Mesenchymal stem cell (in vitro differentiated cells and primary cell): ENCODE data around the gene TMEM151A.

ENCODE experiments used
- DNase-seq: peaks from one replicate; pipeline ENCODE4 v3.0.0-alpha.2; 2013
- H2AFZ ChIP-seq: one replicate; pipeline ENCODE4 v1.6.1; 2013; ENCODE audit warnings: low read depth, mild to moderate bottlenecking, control low read depth, inconsistent platforms, low read length, moderate library complexity
- H2AK5ac ChIP-seq: 2 replicates; pipeline ENCODE4 v1.6.1; 2013; ENCODE audit warnings: low read length, moderate library complexity, mild to moderate bottlenecking, inconsistent platforms; ENCODE audit not compliant: severe bottlenecking
- H2BK120ac ChIP-seq: one replicate; pipeline ENCODE4 v1.6.1; 2013; ENCODE audit warnings: low read depth, mild to moderate bottlenecking, inconsistent platforms, low read length, moderate library complexity
- H2BK12ac ChIP-seq, 2 experiments: one replicate each; pipeline ENCODE4 v1.6.1; 2013; ENCODE audit warnings: inconsistent platforms in 2 of 2, low read length in 2 of 2, mild to moderate bottlenecking in 2 of 2, moderate library complexity in 2 of 2, control low read depth in 1 of 2
- H2BK15ac ChIP-seq: one replicate; pipeline ENCODE4 v1.6.1; 2013; ENCODE audit warnings: mild to moderate bottlenecking, low read depth, inconsistent platforms; ENCODE audit not compliant: poor library complexity, severe bottlenecking
- H2BK5ac ChIP-seq: 2 replicates; pipeline ENCODE4 v1.6.1; 2013; ENCODE audit warnings: low read depth, mild to moderate bottlenecking, low read length, control low read depth, inconsistent platforms; ENCODE audit not compliant: poor library complexity, severe bottlenecking
- H3K14ac ChIP-seq, 2 experiments: one replicate each; pipeline ENCODE4 v1.6.1; 2013; ENCODE audit warnings: inconsistent platforms in 2 of 2, low read length in 2 of 2, control low read depth in 1 of 2, mild to moderate bottlenecking in 1 of 2, moderate library complexity in 1 of 2
- H3K18ac ChIP-seq, 2 experiments: one replicate each; pipeline ENCODE4 v1.6.1; 2013; ENCODE audit warnings: inconsistent platforms in 2 of 2, low read length in 2 of 2, control low read depth in 1 of 2, low read depth in 1 of 2, mild to moderate bottlenecking in 1 of 2
- H3K23ac ChIP-seq, 2 experiments: one replicate each; pipeline ENCODE4 v1.6.1; 2013; ENCODE audit warnings: inconsistent platforms in 2 of 2, low read length in 2 of 2, mild to moderate bottlenecking in 2 of 2, moderate library complexity in 2 of 2, control low read depth in 1 of 2
- H3K27ac ChIP-seq: 2 replicates; pipeline ENCODE4 v1.5.1; 2013; ENCODE audit warnings: mild to moderate bottlenecking, moderate library complexity, low read length, control low read depth, inconsistent platforms; ENCODE audit not compliant: poor library complexity, severe bottlenecking
- H3K27me3 ChIP-seq, 2 experiments: 2 replicates each; pipeline versions ENCODE4 v1.6.1 to v1.7.0; 2013; ENCODE audit warnings: low read length in 2 of 2, mild to moderate bottlenecking in 2 of 2, moderate library complexity in 2 of 2, control low read depth in 1 of 2, inconsistent platforms in 1 of 2; ENCODE audit not compliant: control insufficient read depth in 1 of 2, insufficient read depth in 1 of 2
- H3K36me3 ChIP-seq, 2 experiments: 2 replicates each; pipeline versions ENCODE4 v1.6.1 to v1.7.0; 2013; ENCODE audit warnings: low read length in 2 of 2, control low read depth in 1 of 2, inconsistent platforms in 1 of 2, low read depth in 1 of 2, mild to moderate bottlenecking in 1 of 2; ENCODE audit not compliant: insufficient read depth in 2 of 2, control insufficient read depth in 1 of 2
- H3K4ac ChIP-seq, 2 experiments: one replicate each; pipeline ENCODE4 v1.6.1; 2013; ENCODE audit warnings: inconsistent platforms in 2 of 2, low read length in 2 of 2, mild to moderate bottlenecking in 2 of 2, moderate library complexity in 2 of 2, control low read depth in 1 of 2, low read depth in 1 of 2
- H3K4me1 ChIP-seq: 2 replicates; pipeline ENCODE4 v1.6.1; 2013; ENCODE audit warnings: low read depth, low read length, control low read depth; ENCODE audit not compliant: control insufficient read depth, insufficient read depth
- H3K4me2 ChIP-seq: 2 replicates; pipeline ENCODE4 v1.6.1; 2013; ENCODE audit warnings: low read length, mild to moderate bottlenecking, inconsistent platforms; ENCODE audit not compliant: poor library complexity, severe bottlenecking
- H3K4me3 ChIP-seq, 2 experiments: 2 replicates each; pipeline versions ENCODE4 v1.5.1 to v1.7.0; 2013; ENCODE audit warnings: low read length in 2 of 2, mild to moderate bottlenecking in 2 of 2, control low read depth in 1 of 2, low read depth in 1 of 2; ENCODE audit not compliant: insufficient read depth in 1 of 2
- H3K79me1 ChIP-seq: replicated peaks from 2 replicates; pipeline ENCODE4 v1.6.1; 2013; ENCODE audit warnings: mild to moderate bottlenecking, control low read depth, low read length, inconsistent platforms; ENCODE audit not compliant: poor library complexity, severe bottlenecking
- H3K9ac ChIP-seq: 2 replicates; pipeline ENCODE4 v1.7.0; 2013; ENCODE audit warnings: mild to moderate bottlenecking, low read length, moderate library complexity
- H3K9me3 ChIP-seq: 2 replicates; pipeline ENCODE4 v1.7.0; 2013; ENCODE audit warnings: mild to moderate bottlenecking, low read length; ENCODE audit not compliant: control insufficient read depth
- H4K8ac ChIP-seq: one replicate; pipeline ENCODE4 v1.6.1; 2013; ENCODE audit warnings: inconsistent platforms, mild to moderate bottlenecking, low read length, moderate library complexity
- H4K91ac ChIP-seq: one replicate; pipeline ENCODE4 v1.6.1; 2013; ENCODE audit warnings: mild to moderate bottlenecking, low read length, inconsistent platforms
- WGBS: methylation state at CpG from one replicate; pipeline ENCODE4 v1.1.7; 2013; ENCODE audit warnings: mixed read lengths; 5-methylcytosine and 5-hydroxymethylcytosine counted together

Gene TMEM151A

DNA sequence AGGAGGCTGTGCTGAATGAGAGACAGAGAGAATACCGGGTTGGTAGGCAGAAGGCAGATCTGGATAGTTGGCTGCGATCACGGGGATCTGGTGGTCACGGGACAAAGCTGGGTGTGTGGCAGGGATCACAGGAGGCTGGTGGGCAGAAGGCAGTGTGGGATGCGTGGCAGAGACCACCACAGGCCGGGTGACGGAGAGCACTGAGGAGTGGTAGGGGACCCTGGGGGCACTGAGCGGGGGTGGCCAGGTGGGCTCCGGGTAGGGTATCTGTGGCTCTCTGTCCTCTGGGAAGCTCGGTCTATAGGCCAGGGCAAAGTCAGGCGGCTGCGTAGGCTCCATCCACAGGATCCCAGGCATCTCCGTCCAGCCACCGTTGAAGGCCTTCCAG lies 23.8 kb downstream of the TMEM151A start:
- Histone ChIP-seq H3K23ac (no peak overlapping the region), H2BK5ac (no peak overlapping the region), H4K91ac (peak overlapping the region; percentile 67), H2AFZ (no peak overlapping the region), H3K4ac (no peak overlapping the region), H2BK15ac (peak overlapping the region; percentile 71), H3K4me3 (peak overlapping the region in 1 of 2 experiments; percentile 99), H4K8ac (no peak overlapping the region), H2BK12ac (peak overlapping the region; percentile 28 to 91), H3K18ac (peak overlapping the region in 1 of 2 experiments; percentile 55), H3K36me3 (peaks cover 8 to 17% of the 10 kb centered on the region in 2 experiments), H3K9me3 (no peaks in the 10 kb centered on the region), H2BK120ac (no peak overlapping the region), H3K4me1 (peaks cover 51% of the 10 kb centered on the region), H3K14ac (peak overlapping the region in 1 of 2 experiments; percentile 81), H3K27ac (no peak overlapping the region), H3K79me1 (peaks cover 5% of the 10 kb centered on the region), H2AK5ac (no peak overlapping the region), H3K9ac (peak overlapping the region; percentile 94), H3K4me2 (no peak overlapping the region), H3K27me3 (no peaks in the 10 kb centered on the region)
- WGBS, result 97% methylated on average over 14 of the region's 14 CpGs
- no peak for DNase-seq

- Histone ChIP-seq H3K4me1 (peaks cover 51% of the 10 kb centered on the region), H3K4ac (peak overlapping the region; percentile 62 to 90), H3K18ac (peak overlapping the region; percentile 81 to 93), H3K9me3 (no peaks in the 10 kb centered on the region), H3K79me1 (peaks cover 5% of the 10 kb centered on the region), H3K4me3 (peak overlapping the region; percentile 23 to 99), H2AK5ac (peak overlapping the region; percentile 49), H4K8ac (peak overlapping the region; percentile 66), H2BK15ac (peak overlapping the region; percentile 87), H3K36me3 (peaks cover 8 to 17% of the 10 kb centered on the region in 2 experiments), H2BK12ac (peak overlapping the region; percentile 71 to 91), H3K27me3 (no peaks in the 10 kb centered on the region), H3K14ac (peak overlapping the region in 1 of 2 experiments; percentile 98), H2BK120ac (peak overlapping the region; percentile 71), H3K4me2 (peak overlapping the region; percentile 69), H3K27ac (no peak overlapping the region), H2AFZ (no peak overlapping the region), H3K9ac (peak overlapping the region; percentile 94), H4K91ac (peak overlapping the region; percentile 67), H2BK5ac (no peak overlapping the region), H3K23ac (peak overlapping the region in 1 of 2 experiments; percentile 66)
- DNase-seq, result no peak
- WGBS, result 84% methylated on average over 52 of the region's 52 CpGs
Observed at GRCh38 chr11:66315921-66316811, 24.5 kb downstream of the TMEM151A start.

- H3K4ac ChIP-seq, result peak within 1 kb of the TSS; percentile 95 to 96
- peaks cover 5% of the 10 kb centered on the region for H3K79me1 ChIP-seq
- H3K14ac ChIP-seq, result peak within 1 kb of the TSS in 1 of 2 experiments; percentile 98
- H4K8ac ChIP-seq, result peak within 1 kb of the TSS; percentile 95
- H3K36me3 ChIP-seq, result peaks cover 8 to 17% of the 10 kb centered on the region in 2 experiments
- H3K4me1 ChIP-seq, result peaks cover 51% of the 10 kb centered on the region
- WGBS, result 22% methylated on average over 22 of the region's 29 CpGs
- peak within 1 kb of the TSS; percentile 94 for H3K9ac ChIP-seq
- no peak within 1 kb of the TSS for H2BK5ac ChIP-seq
- no peaks in the 10 kb centered on the region for H3K27me3 ChIP-seq
- peak within 1 kb of the TSS; percentile 49 for H2AK5ac ChIP-seq
- H3K27ac ChIP-seq, result peak within 1 kb of the TSS; percentile 67
- H3K23ac ChIP-seq, result peak within 1 kb of the TSS in 1 of 2 experiments; percentile 94
- peak within 1 kb of the TSS; percentile 96 to 99 for H3K18ac ChIP-seq
- peak within 1 kb of the TSS; percentile 36 for H2AFZ ChIP-seq
- H2BK15ac ChIP-seq, result peak within 1 kb of the TSS; percentile 87
- no peaks in the 10 kb centered on the region for H3K9me3 ChIP-seq
- H3K4me3 ChIP-seq, result peak within 1 kb of the TSS; percentile 23 to 99
- peak within 1 kb of the TSS; percentile 99 for H2BK120ac ChIP-seq
- DNase-seq, result peak; percentile 82
- peak within 1 kb of the TSS; percentile 100 for H4K91ac ChIP-seq
- peak within 1 kb of the TSS; percentile 90 to 99 for H2BK12ac ChIP-seq
- H3K4me2 ChIP-seq, result peak within 1 kb of the TSS; percentile 69
Observed at GRCh38 chr11:66316849-66317251, 25.2 kb downstream of the TMEM151A start, which contains the start of gene CD248. Gene CD248, minus strand, starts transcription at chr11:66317044. Its CDS starts 17 bp downstream, at chr11:66317027.

DNA sequence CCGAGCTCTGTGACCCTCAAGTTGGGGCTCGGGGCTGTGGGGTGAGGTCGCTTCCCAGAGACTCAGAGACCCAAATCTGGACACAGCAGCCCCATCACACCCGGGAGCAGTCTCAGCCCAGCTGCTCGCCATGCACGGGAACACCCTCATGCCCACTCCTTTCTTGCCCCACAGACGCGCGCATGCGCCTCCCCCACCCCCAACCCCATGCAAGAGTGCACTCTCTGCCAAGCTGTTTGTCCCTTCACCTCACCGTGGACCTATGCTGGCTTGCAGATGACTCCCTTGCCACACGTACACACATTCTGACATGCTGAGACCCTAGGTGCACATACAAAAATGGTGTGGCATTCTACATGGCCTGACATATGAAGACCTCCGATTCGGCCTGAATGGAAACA lies 25.6 kb downstream of the TMEM151A start:
- Histone ChIP-seq H3K4me2 (peak overlapping the region; percentile 57), H2BK120ac (peak overlapping the region; percentile 99), H3K27ac (peak overlapping the region; percentile 67), H3K4ac (peak overlapping the region; percentile 95 to 96), H2BK12ac (peak overlapping the region; percentile 90 to 99), H3K4me1 (peaks cover 49% of the 10 kb centered on the region), H4K8ac (peak overlapping the region; percentile 95), H2BK15ac (peak overlapping the region; percentile 83), H4K91ac (peak overlapping the region; percentile 100), H2BK5ac (no peak overlapping the region), H3K4me3 (peak overlapping the region in 1 of 2 experiments; percentile 62), H3K9ac (peak overlapping the region; percentile 81), H2AFZ (peak overlapping the region; percentile 36), H3K27me3 (no peaks in the 10 kb centered on the region), H3K14ac (peak overlapping the region in 1 of 2 experiments; percentile 96), H3K9me3 (no peaks in the 10 kb centered on the region), H3K79me1 (peaks cover 5% of the 10 kb centered on the region), H2AK5ac (peak overlapping the region; percentile 18), H3K36me3 (peaks cover 8 to 17% of the 10 kb centered on the region in 2 experiments), H3K23ac (peak overlapping the region in 1 of 2 experiments; percentile 81), H3K18ac (peak overlapping the region; percentile 96 to 99)
- DNase-seq, result peak; percentile 74
- WGBS, result 16% methylated on average over 11 of the region's 14 CpGs
